ENCODE data around the gene SPC24.
"Not testable (repeated sequence)": the region's sequence is repeated elsewhere in the genome, so short reads cannot be mapped to it uniquely, and the experiment has no call there.

The SPC24 gene

GRCh38 chr19:11097367-11097766, 58.2 kb downstream of the SPC24 start:
- not testable (repeated sequence) for H3K9ac ChIP-seq (ENCODE audit: low read depth, low read length); H3K4me1 ChIP-seq (ENCODE audit: insufficient read depth, low read length); H3K9me3 ChIP-seq (ENCODE audit: insufficient read depth, low read depth, low read length); H3K27me3 ChIP-seq (ENCODE audit: insufficient read depth, low read length); H3K27ac ChIP-seq (ENCODE audit: low read length); H3K4me3 ChIP-seq (ENCODE audit: low read length)
- H3K36me3 ChIP-seq (ENCODE audit: insufficient read depth, low read depth, low read length), result peaks cover 94% of the 10 kb centered on the region

- H3K27ac ChIP-seq (ENCODE audit: low read length), result no peak overlapping the region
- H3K4me1 ChIP-seq (ENCODE audit: insufficient read depth, low read length), result peaks cover 8% of the 10 kb centered on the region
- no peak overlapping the region for H3K4me3 ChIP-seq (ENCODE audit: low read length)
- no peaks in the 10 kb centered on the region for H3K27me3 ChIP-seq (ENCODE audit: insufficient read depth, low read length)
- H3K9me3 ChIP-seq (ENCODE audit: insufficient read depth, low read depth, low read length), result no peaks in the 10 kb centered on the region
- H3K36me3 ChIP-seq (ENCODE audit: insufficient read depth, low read depth, low read length), result peaks cover 94% of the 10 kb centered on the region
- no peak overlapping the region for H3K9ac ChIP-seq (ENCODE audit: low read depth, low read length)
These were observed 59.3 kb downstream of the SPC24 start for GRCh38 chr19:11096210-11096841.

Data from iPS-20b (cell line).